Cardiac septum (tissue), 1 donor: ENCODE results near the gene UBAC1. TPM values are rescaled to one million over a fixed set of nuclear protein-coding genes. Genes with fewer than 3 reads are reported as not detected.
"Not testable (repeated sequence)": the region's sequence is repeated elsewhere in the genome, so short reads cannot be mapped to it uniquely, and the experiment has no call there.

ENCODE experiments used
- DNase-seq: peaks from one replicate; pipeline ENCODE4 v3.0.0-alpha.2; 2020; ENCODE audit warnings: low spot score
- intact Hi-C: fragments of 100-400 bp; cut with DNase I; formaldehyde crosslinking; loops from one replicate; pipeline ENCODE4 v1.14.0; 2022
- total RNA-seq: library from RNA; stranded (reverse); fragmentation: NEBNext Ultra II Directional; extraction: Animal tissue kit (Norgen Biotek cat#: 25700); gene quantifications from one replicate; pipeline ENCODE4 v1.2.1, GENCODE V29; 2021
- donor health status: DM: no; HTN: no; CAD: no.

UBAC1 gene
- total RNA-seq, 1 donor from 2014 or later: 90.3 TPM

GRCh38 chr9:135908093-135908753 lies 53.0 kb downstream of the UBAC1 start:
- DNase-seq: no peak
- intact Hi-C loops: loop anchor here (5.0 kb wide), 2 partner anchors 41 to 209 kb away; partner anchors contain the start of gene TMEM250

GRCh38 chr9:135907431-135908092 lies 53.6 kb downstream of the UBAC1 start, which contains the start of gene CAMSAP1:
Gene CAMSAP1 (minus strand): TSS chr9:135907546. CDS start chr9:135907159, 387 bp downstream.
- peak; percentile 98 for DNase-seq
- intact Hi-C loops: loop anchor here (2.0 to 5.0 kb wide), 3 partner anchors 40 to 210 kb away; partner anchors contain the start of genes TMEM250 and UBAC1

GRCh38 chr9:135907006-135907430 lies 54.2 kb downstream of the UBAC1 start:
- intact Hi-C loops: loop anchor here (2.0 to 5.0 kb wide), 3 partner anchors 40 to 210 kb away; partner anchors contain the start of genes TMEM250 and UBAC1
- DNase-seq: no peak

- intact Hi-C loops: loop anchor here (2.0 to 5.0 kb wide), 3 partner anchors 39 to 211 kb away; partner anchors contain the start of genes TMEM250 and UBAC1
- no peak for DNase-seq
Observed at GRCh38 chr9:135906291-135907005, 54.7 kb downstream of the UBAC1 start.

GRCh38 chr9:135905380-135906258 lies 55.6 kb downstream of the UBAC1 start:
- DNase-seq: no peak
- intact Hi-C loops: loop anchor here (2.0 to 5.0 kb wide), 3 partner anchors 38 to 212 kb away; partner anchors contain the start of genes TMEM250 and UBAC1

- intact Hi-C loops: no loop called here
- DNase-seq: no peak
Observed at GRCh38 chr9:135903786-135904520, 57.2 kb downstream of the UBAC1 start.

GRCh38 chr9:135903358-135903656 lies 57.9 kb downstream of the UBAC1 start:
- intact Hi-C loops: no loop called here

GRCh38 chr9:135902655-135903357 lies 58.4 kb downstream of the UBAC1 start:
- intact Hi-C loops: no loop called here
- DNase-seq: no peak

More at GRCh38 chr9:135903358-135903656, 57.9 kb downstream of the UBAC1 start:
- DNase-seq: no peak

- intact Hi-C loops: no loop called here
- DNase-seq: no peak
Observed at GRCh38 chr9:135901826-135902225, 59.3 kb downstream of the UBAC1 start.

- intact Hi-C loops: no loop called here
- DNase-seq: no peak
Observed at GRCh38 chr9:135901031-135901758, 60.0 kb downstream of the UBAC1 start.

- DNase-seq: no peak
- intact Hi-C loops: no loop called here
Observed at GRCh38 chr9:135898634-135899407, 62.4 kb downstream of the UBAC1 start.

GRCh38 chr9:135896626-135897025 lies 64.5 kb downstream of the UBAC1 start:
- DNase-seq: no peak
- intact Hi-C loops: no loop called here

- intact Hi-C loops: no loop called here
- no peak for DNase-seq
Observed at GRCh38 chr9:135896205-135896604, 65.0 kb downstream of the UBAC1 start.

- intact Hi-C loops: no loop called here
Observed at GRCh38 chr9:135895202-135895848, 65.8 kb downstream of the UBAC1 start.

GRCh38 chr9:135893104-135893503 lies 68.1 kb downstream of the UBAC1 start:
- no peak for DNase-seq
- intact Hi-C loops: no loop called here

More at GRCh38 chr9:135895202-135895848, 65.8 kb downstream of the UBAC1 start:
- DNase-seq: no peak

- DNase-seq, intact Hi-C loops: not testable (repeated sequence)
Observed at GRCh38 chr9:135892327-135892726, 68.8 kb downstream of the UBAC1 start.
